WTC11 (cell line): ENCODE measurements around the gene NAA50. TPM values are rescaled to one million over a fixed set of nuclear protein-coding genes. Genes with fewer than 3 reads are reported as not detected.

Source experiments
- ATAC-seq: fragments of 200-7000 bp; cut with Tn5 transposase; 2 replicates; pipeline ENCODE4 v1.10.0; 2021; ENCODE audit warnings: mild to moderate bottlenecking, moderate library complexity
- CTCF ChIA-PET: fragments of 300-600 bp; sonication (Branson Sonifier 250); formaldehyde crosslinking; loops from one replicate; lab custom pipeline; 2021; ENCODE audit warnings: antibody characterized with exemption; lab: Charles Lee
- POLR2A ChIA-PET: fragments of 350-600 bp; sonication (Branson Sonifier 250); formaldehyde crosslinking; loops from one replicate; lab custom pipeline; 2021; ENCODE audit warnings: antibody characterized with exemption; lab: Charles Lee
- DNase-seq: peaks from one replicate; pipeline ENCODE4 v3.0.0; 2021; ENCODE audit warnings: low spot score
- H3K27ac Mint-ChIP-seq: 2 replicates; pipeline ENCODE4 v1.8.0; 2021; ENCODE audit warnings: mixed read lengths
- H3K27me3 Mint-ChIP-seq: 2 replicates; pipeline ENCODE4 v1.8.0; 2021; ENCODE audit warnings: low read depth, mild to moderate bottlenecking, moderate library complexity, mixed read lengths
- H3K36me3 Mint-ChIP-seq: 2 replicates; pipeline ENCODE4 v1.8.0; 2021; ENCODE audit warnings: mixed read lengths
- H3K4me1 Mint-ChIP-seq: 2 replicates; pipeline ENCODE4 v1.8.0; 2022; ENCODE audit warnings: mixed read lengths
- H3K4me3 Mint-ChIP-seq: 2 replicates; pipeline ENCODE4 v1.8.0; 2021; ENCODE audit warnings: mild to moderate bottlenecking, moderate library complexity, mixed read lengths
- H3K9me3 Mint-ChIP-seq: 2 replicates; pipeline ENCODE4 v1.8.0; 2021; ENCODE audit warnings: mixed read lengths
- AR ChIP-seq: fragments of 250-450 bp; sonication (Bioruptor Pico); IDR thresholded peaks from 2 replicates; pipeline ENCODE4 v1.9.0; 2021; ENCODE audit warnings: mild to moderate bottlenecking
- CREM ChIP-seq: sonication (generic); formaldehyde crosslinking; IDR thresholded peaks from 2 replicates; pipeline ENCODE4 v1.8.1; 2022; ENCODE audit warnings: mild to moderate bottlenecking, missing genetic modification reagents, moderate library complexity
- CTCF ChIP-seq: fragments of 200-600 bp; IDR thresholded peaks from 2 replicates; pipeline ENCODE4 v1.8.0; 2022; ENCODE audit warnings: antibody characterized with exemption
- ERG ChIP-seq: fragments of 250-450 bp; sonication (Bioruptor Pico); IDR thresholded peaks from 2 replicates; pipeline ENCODE4 v1.8.0; 2021; ENCODE audit warnings: mild to moderate bottlenecking
- ETV6 ChIP-seq: sonication (generic); formaldehyde crosslinking; IDR thresholded peaks from 2 replicates; pipeline ENCODE4 v1.8.1; 2022; ENCODE audit warnings: mild to moderate bottlenecking, missing genetic modification reagents
- FOXJ3 ChIP-seq: sonication (generic); formaldehyde crosslinking; IDR thresholded peaks from 2 replicates; pipeline ENCODE4 v1.9.0; 2021; ENCODE audit warnings: missing genetic modification reagents, mild to moderate bottlenecking, borderline replicate concordance
- FOXP1 ChIP-seq: sonication (generic); formaldehyde crosslinking; IDR thresholded peaks from 2 replicates; pipeline ENCODE4 v1.8.0; 2022; ENCODE audit warnings: missing genetic modification reagents, mild to moderate bottlenecking, moderate library complexity, borderline replicate concordance
- JAZF1 ChIP-seq: fragments of 250-450 bp; sonication (Bioruptor Pico); IDR thresholded peaks from 2 replicates; pipeline ENCODE4 v1.9.0; 2021; ENCODE audit warnings: moderate library complexity, mild to moderate bottlenecking, inconsistent platforms
- JUN ChIP-seq: sonication (generic); formaldehyde crosslinking; IDR thresholded peaks from 2 replicates; pipeline ENCODE4 v1.8.0; 2023; ENCODE audit warnings: mild to moderate bottlenecking, missing genetic modification reagents
- NFATC4 ChIP-seq: fragments of 250-450 bp; sonication (Bioruptor Pico); IDR thresholded peaks from 2 replicates; pipeline ENCODE4 v1.9.0; 2021; ENCODE audit warnings: mild to moderate bottlenecking
- NFYB ChIP-seq: sonication (generic); formaldehyde crosslinking; conservative IDR thresholded peaks from 2 replicates; pipeline ENCODE4 v1.8.0; 2022; ENCODE audit warnings: low read depth, missing genetic modification reagents
- NR2C2 ChIP-seq: sonication (generic); formaldehyde crosslinking; IDR thresholded peaks from 2 replicates; pipeline ENCODE4 v1.8.0; 2022; ENCODE audit warnings: mild to moderate bottlenecking, missing genetic modification reagents
- TEAD4 ChIP-seq: sonication (generic); formaldehyde crosslinking; IDR thresholded peaks from 2 replicates; pipeline ENCODE4 v1.8.0; 2022; ENCODE audit warnings: mild to moderate bottlenecking, missing genetic modification reagents
- USF2 ChIP-seq: sonication (generic); formaldehyde crosslinking; IDR thresholded peaks from 2 replicates; pipeline ENCODE4 v1.8.1; 2023; ENCODE audit warnings: mild to moderate bottlenecking, missing genetic modification reagents, moderate library complexity
- ZNF138 ChIP-seq: sonication (generic); formaldehyde crosslinking; conservative IDR thresholded peaks from 2 replicates; pipeline ENCODE4 v1.8.1; 2022; ENCODE audit warnings: mild to moderate bottlenecking, moderate library complexity, missing genetic modification reagents
- ZNF317 ChIP-seq: sonication (generic); formaldehyde crosslinking; IDR thresholded peaks from 2 replicates; pipeline ENCODE4 v1.8.1; 2023; ENCODE audit warnings: low read depth, mild to moderate bottlenecking, moderate library complexity, missing genetic modification reagents, borderline replicate concordance
- ZNF671 ChIP-seq: fragments of 250-450 bp; sonication (Bioruptor Pico); IDR thresholded peaks from 2 replicates; pipeline ENCODE4 v1.8.0; 2021; ENCODE audit warnings: mild to moderate bottlenecking
- total RNA-seq: library from RNA; stranded (reverse); gene quantifications from 3 replicates; pipeline ENCODE4 v1.2.3, GENCODE V29; 2021
- TF ChIP-seq, protein P1 (sequence below): sonication (generic); formaldehyde crosslinking; IDR thresholded peaks from 2 replicates; pipeline ENCODE4 v1.8.0; 2022; ENCODE audit warnings: mild to moderate bottlenecking, missing genetic modification reagents
- TF ChIP-seq, protein P2 (sequence below): sonication (generic); formaldehyde crosslinking; IDR thresholded peaks from 2 replicates; pipeline ENCODE4 v1.8.1; 2022; ENCODE audit warnings: mild to moderate bottlenecking, missing genetic modification reagents, moderate library complexity, borderline replicate concordance
- TF ChIP-seq, protein P3 (sequence below): sonication (generic); formaldehyde crosslinking; conservative IDR thresholded peaks from 2 replicates; pipeline ENCODE4 v1.8.1; 2023; ENCODE audit warnings: mild to moderate bottlenecking, low read depth, missing genetic modification reagents, moderate library complexity

NAA50 gene
- total RNA-seq, 1 experiment from 2014 or later, result 193 TPM

DNA sequence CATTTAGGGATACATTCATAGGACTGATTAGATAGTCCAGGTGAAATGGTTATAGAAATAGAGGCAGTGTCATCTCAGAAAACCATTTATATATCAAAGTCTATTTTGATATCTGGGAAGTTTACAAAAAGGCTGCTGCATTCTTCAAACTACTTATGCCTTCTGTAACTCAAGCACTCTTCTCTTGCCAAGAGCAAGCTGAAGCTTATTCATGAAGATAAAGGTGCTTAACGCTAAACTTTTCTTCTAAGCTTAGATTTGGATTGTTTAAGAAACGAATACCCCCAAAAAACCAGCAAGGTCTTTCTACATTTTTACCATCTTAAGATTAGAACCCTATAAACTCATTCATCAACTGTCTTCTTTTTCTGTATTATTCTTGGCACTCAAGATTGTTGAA lies 26.3 kb downstream of the NAA50 start (continued):
- TF ChIP-seq ERG (CRISPR knock-in tag), result no peak

DNA sequence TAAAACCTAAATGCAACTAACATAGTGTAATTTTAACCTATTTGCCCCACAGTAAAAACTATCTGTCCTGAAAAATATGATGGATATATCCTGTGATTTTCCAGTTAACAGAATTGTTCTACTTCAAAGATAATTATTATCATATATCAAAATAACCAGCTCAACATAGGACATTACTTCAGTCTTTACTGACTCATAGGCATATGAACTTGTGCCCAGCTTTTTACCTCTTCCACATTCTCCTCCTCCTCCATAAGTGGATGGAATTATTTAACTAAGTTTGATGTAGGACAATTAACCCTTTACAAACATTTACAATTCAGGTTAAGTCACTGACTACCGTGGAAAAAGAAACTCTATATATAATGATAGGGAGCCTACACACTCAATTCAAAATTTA lies 26.8 kb downstream of the NAA50 start:
- Mint-ChIP-seq H3K27ac (no peak overlapping the region), H3K4me1 (no peaks in the 10 kb centered on the region), H3K27me3 (no peaks in the 10 kb centered on the region)
- TF ChIP-seq JUN (CRISPR knock-in tag), result no peak
- TF ChIP-seq ZNF138, result no peak
- no peak for TF ChIP-seq TEAD4
- TF ChIP-seq, all 79 proteins: peak for 0
- Mint-ChIP-seq H3K36me3 (peaks cover 53% of the 10 kb centered on the region), H3K9me3 (no peaks in the 10 kb centered on the region), H3K4me3 (no peak overlapping the region)
- ATAC-seq, result no peak
- DNase-seq, result no peak
- ChIA-PET POLR2A (no interaction called here), CTCF (no interaction called here)

- Mint-ChIP-seq H3K27ac (peak overlapping the region; percentile 86), H3K36me3 (peaks cover 41% of the 10 kb centered on the region), H3K4me1 (no peaks in the 10 kb centered on the region), H3K27me3 (no peaks in the 10 kb centered on the region), H3K4me3 (no peak overlapping the region), H3K9me3 (no peaks in the 10 kb centered on the region)
- no peak for TF ChIP-seq CTCF
- TF ChIP-seq JAZF1, result no peak
- TF ChIP-seq NR2C2 (CRISPR knock-in tag), result no peak
- ChIA-PET CTCF (no interaction called here), POLR2A (no interaction called here)
- peak; percentile 61 for ATAC-seq
- no peak for DNase-seq
These were observed 28.2 kb downstream of the NAA50 start for GRCh38 chr3:113717818-113718217.

DNA sequence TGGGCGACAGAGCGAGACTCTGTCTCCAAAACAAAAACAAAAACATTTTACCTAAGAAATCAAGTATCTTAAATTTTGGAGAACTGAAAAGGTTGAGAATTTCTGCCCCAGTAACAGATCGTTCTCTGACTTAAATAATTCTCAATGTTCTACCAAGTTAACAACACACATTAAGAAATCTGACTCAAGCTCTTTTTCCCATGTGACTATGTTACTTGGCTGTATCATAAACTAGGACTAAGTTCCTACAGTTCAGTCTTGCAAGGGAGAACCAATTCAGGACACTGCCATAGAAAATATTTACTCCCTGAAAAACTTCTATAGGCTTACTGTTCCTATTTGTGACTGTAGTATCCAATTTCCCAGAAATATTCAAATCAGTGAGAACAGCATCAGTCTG lies 28.7 kb downstream of the NAA50 start:
- DNase-seq, result no peak
- H3K9me3 Mint-ChIP-seq, result no peaks in the 10 kb centered on the region
- POLR2A ChIA-PET, result no interaction called here
- no peak overlapping the region; the same call in 1 of the 2 replicates for H3K27ac Mint-ChIP-seq
- H3K4me1 Mint-ChIP-seq, result no peaks in the 10 kb centered on the region
- ATAC-seq, result no peak
- CTCF ChIA-PET, result no interaction called here
- peaks cover 37% of the 10 kb centered on the region for H3K36me3 Mint-ChIP-seq
- no peak overlapping the region for H3K4me3 Mint-ChIP-seq
- H3K27me3 Mint-ChIP-seq, result no peaks in the 10 kb centered on the region
- TF ChIP-seq ETV6 (CRISPR knock-in tag), result no peak
- TF ChIP-seq, protein P1, sequence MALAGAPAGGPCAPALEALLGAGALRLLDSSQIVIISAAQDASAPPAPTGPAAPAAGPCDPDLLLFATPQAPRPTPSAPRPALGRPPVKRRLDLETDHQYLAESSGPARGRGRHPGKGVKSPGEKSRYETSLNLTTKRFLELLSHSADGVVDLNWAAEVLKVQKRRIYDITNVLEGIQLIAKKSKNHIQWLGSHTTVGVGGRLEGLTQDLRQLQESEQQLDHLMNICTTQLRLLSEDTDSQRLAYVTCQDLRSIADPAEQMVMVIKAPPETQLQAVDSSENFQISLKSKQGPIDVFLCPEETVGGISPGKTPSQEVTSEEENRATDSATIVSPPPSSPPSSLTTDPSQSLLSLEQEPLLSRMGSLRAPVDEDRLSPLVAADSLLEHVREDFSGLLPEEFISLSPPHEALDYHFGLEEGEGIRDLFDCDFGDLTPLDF (CRISPR knock-in tag), result no peak
- no peak for TF ChIP-seq NFYB (CRISPR knock-in tag)
- TF ChIP-seq NFATC4 (CRISPR knock-in tag), result no peak
- no peak for TF ChIP-seq FOXJ3 (CRISPR knock-in tag)
- TF ChIP-seq, protein P2, sequence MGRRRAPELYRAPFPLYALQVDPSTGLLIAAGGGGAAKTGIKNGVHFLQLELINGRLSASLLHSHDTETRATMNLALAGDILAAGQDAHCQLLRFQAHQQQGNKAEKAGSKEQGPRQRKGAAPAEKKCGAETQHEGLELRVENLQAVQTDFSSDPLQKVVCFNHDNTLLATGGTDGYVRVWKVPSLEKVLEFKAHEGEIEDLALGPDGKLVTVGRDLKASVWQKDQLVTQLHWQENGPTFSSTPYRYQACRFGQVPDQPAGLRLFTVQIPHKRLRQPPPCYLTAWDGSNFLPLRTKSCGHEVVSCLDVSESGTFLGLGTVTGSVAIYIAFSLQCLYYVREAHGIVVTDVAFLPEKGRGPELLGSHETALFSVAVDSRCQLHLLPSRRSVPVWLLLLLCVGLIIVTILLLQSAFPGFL (CRISPR knock-in tag), result no peak
- no peak for TF ChIP-seq FOXP1 (CRISPR knock-in tag)
- no peak for TF ChIP-seq ZNF671 (CRISPR knock-in tag)
- no peak for TF ChIP-seq ZNF317 (CRISPR knock-in tag)
- TF ChIP-seq NR2C2 (CRISPR knock-in tag), result no peak
- no peak for TF ChIP-seq TEAD4
- no peak for TF ChIP-seq CREM (CRISPR knock-in tag)
- TF ChIP-seq, protein P3, sequence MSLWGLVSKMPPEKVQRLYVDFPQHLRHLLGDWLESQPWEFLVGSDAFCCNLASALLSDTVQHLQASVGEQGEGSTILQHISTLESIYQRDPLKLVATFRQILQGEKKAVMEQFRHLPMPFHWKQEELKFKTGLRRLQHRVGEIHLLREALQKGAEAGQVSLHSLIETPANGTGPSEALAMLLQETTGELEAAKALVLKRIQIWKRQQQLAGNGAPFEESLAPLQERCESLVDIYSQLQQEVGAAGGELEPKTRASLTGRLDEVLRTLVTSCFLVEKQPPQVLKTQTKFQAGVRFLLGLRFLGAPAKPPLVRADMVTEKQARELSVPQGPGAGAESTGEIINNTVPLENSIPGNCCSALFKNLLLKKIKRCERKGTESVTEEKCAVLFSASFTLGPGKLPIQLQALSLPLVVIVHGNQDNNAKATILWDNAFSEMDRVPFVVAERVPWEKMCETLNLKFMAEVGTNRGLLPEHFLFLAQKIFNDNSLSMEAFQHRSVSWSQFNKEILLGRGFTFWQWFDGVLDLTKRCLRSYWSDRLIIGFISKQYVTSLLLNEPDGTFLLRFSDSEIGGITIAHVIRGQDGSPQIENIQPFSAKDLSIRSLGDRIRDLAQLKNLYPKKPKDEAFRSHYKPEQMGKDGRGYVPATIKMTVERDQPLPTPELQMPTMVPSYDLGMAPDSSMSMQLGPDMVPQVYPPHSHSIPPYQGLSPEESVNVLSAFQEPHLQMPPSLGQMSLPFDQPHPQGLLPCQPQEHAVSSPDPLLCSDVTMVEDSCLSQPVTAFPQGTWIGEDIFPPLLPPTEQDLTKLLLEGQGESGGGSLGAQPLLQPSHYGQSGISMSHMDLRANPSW, result no peak
- TF ChIP-seq AR (CRISPR knock-in tag), result no peak
- no peak for TF ChIP-seq USF2 (CRISPR knock-in tag)
